Chondrocyte (in vitro differentiated cells): ENCODE results near the gene PLEKHB1. TPM values are rescaled to one million over a fixed set of nuclear protein-coding genes. Genes with fewer than 3 reads are reported as not detected.

Source experiments
- DNase-seq: peaks from one replicate; pipeline ENCODE4 v3.0.0; 2021; ENCODE audit warnings: mixed read lengths, low spot score
- H3K27ac Mint-ChIP-seq: one replicate; pipeline ENCODE4 v1.8.0; 2021; ENCODE audit warnings: mild to moderate bottlenecking, moderate library complexity, mixed read lengths; ENCODE audit not compliant: unreplicated experiment
- H3K27me3 Mint-ChIP-seq: 2 replicates; pipeline ENCODE4 v1.8.0; 2021; ENCODE audit warnings: low read depth, mixed read lengths
- H3K36me3 Mint-ChIP-seq: 2 replicates; pipeline ENCODE4 v1.8.0; 2021; ENCODE audit warnings: low read depth, mixed read lengths
- H3K4me1 Mint-ChIP-seq: 2 replicates; pipeline ENCODE4 v1.8.0; 2021; ENCODE audit warnings: low read depth, mild to moderate bottlenecking, mixed read lengths
- H3K4me3 Mint-ChIP-seq: one replicate; pipeline ENCODE4 v1.8.0; 2021; ENCODE audit warnings: mild to moderate bottlenecking, moderate library complexity, mixed read lengths; ENCODE audit not compliant: unreplicated experiment
- H3K9me3 Mint-ChIP-seq: 2 replicates; pipeline ENCODE4 v1.8.0; 2021; ENCODE audit warnings: low read depth, mixed read lengths
- CTCF ChIP-seq: fragments of 200-600 bp; sonication (generic); IDR thresholded peaks from 2 replicates; pipeline ENCODE4 v1.5.0; 2021; ENCODE audit warnings: antibody characterized with exemption, mild to moderate bottlenecking, moderate library complexity
- total RNA-seq: library from RNA; stranded (reverse); gene quantifications from 3 replicates; pipeline ENCODE4 v1.2.1, GENCODE V29; 2021

PLEKHB1 gene
- total RNA-seq, 1 donor from 2014 or later = 2.0 TPM

GRCh38 chr11:73662445-73663157, 16.2 kb downstream of the PLEKHB1 start:
- Mint-ChIP-seq H3K27ac (no peak overlapping the region), H3K27me3 (no peaks in the 10 kb centered on the region), H3K9me3 (no peaks in the 10 kb centered on the region), H3K4me3 (no peak overlapping the region), H3K36me3 (no peaks in the 10 kb centered on the region), H3K4me1 (peaks cover 9% of the 10 kb centered on the region)
- TF ChIP-seq CTCF = no peak
- DNase-seq = no peak

- Mint-ChIP-seq H3K4me3 (no peak overlapping the region), H3K27me3 (no peaks in the 10 kb centered on the region), H3K36me3 (no peaks in the 10 kb centered on the region), H3K27ac (no peak overlapping the region), H3K9me3 (no peaks in the 10 kb centered on the region), H3K4me1 (peaks cover 9% of the 10 kb centered on the region)
- DNase-seq = no peak
- no peak for TF ChIP-seq CTCF
Measured at GRCh38 chr11:73663604-73664495, 17.5 kb downstream of the PLEKHB1 start.

GRCh38 chr11:73664877-73665276, 18.5 kb downstream of the PLEKHB1 start:
- H3K4me3 Mint-ChIP-seq = no peak overlapping the region
- no peak overlapping the region for H3K27ac Mint-ChIP-seq
- H3K36me3 Mint-ChIP-seq = no peaks in the 10 kb centered on the region
- H3K9me3 Mint-ChIP-seq = no peaks in the 10 kb centered on the region
- no peaks in the 10 kb centered on the region for H3K27me3 Mint-ChIP-seq
- H3K4me1 Mint-ChIP-seq = peaks cover 9% of the 10 kb centered on the region
- TF ChIP-seq CTCF = no peak
- DNase-seq = no peak

- no peaks in the 10 kb centered on the region for H3K9me3 Mint-ChIP-seq
- no peak overlapping the region for H3K27ac Mint-ChIP-seq
- H3K4me1 Mint-ChIP-seq = peaks cover 9% of the 10 kb centered on the region
- no peak for DNase-seq
- H3K4me3 Mint-ChIP-seq = no peak overlapping the region
- no peak for TF ChIP-seq CTCF
- no peaks in the 10 kb centered on the region for H3K27me3 Mint-ChIP-seq
- no peaks in the 10 kb centered on the region for H3K36me3 Mint-ChIP-seq
Measured at GRCh38 chr11:73667891-73668290, 21.5 kb downstream of the PLEKHB1 start.

- Mint-ChIP-seq H3K4me3 (no peak overlapping the region), H3K4me1 (no peaks in the 10 kb centered on the region), H3K27me3 (no peaks in the 10 kb centered on the region), H3K27ac (no peak overlapping the region), H3K36me3 (peaks cover 6% of the 10 kb centered on the region), H3K9me3 (no peaks in the 10 kb centered on the region)
- no peak for DNase-seq
- no peak for TF ChIP-seq CTCF
Measured at GRCh38 chr11:73670808-73671207, 24.4 kb downstream of the PLEKHB1 start.
